Fibroblast of skin of back (primary cell): Measurements from ENCODE around the gene DRGX. TPM values are rescaled to one million over a fixed set of nuclear protein-coding genes. Genes with fewer than 3 reads are reported as not detected.

ENCODE experiments used
- DNase-seq: peaks from one replicate; pipeline ENCODE4 v3.0.0-alpha.2; 2013
- polyA plus RNA-seq, 2 experiments: library from polyadenylated mRNA; unstranded; fragments of 120-200 nt; gene quantifications; one replicate each; pipeline ENCODE4 v1.2.1, GENCODE V29; 2013; ENCODE audit not compliant: insufficient read length in 2 of 2

DRGX gene
- polyA plus RNA-seq (2013, experiment 1 of 2; ENCODE audit: insufficient read length), result not detected
- polyA plus RNA-seq (2013, experiment 2 of 2; ENCODE audit: insufficient read length), result not detected

GRCh38 chr10:49395741-49396665 is at the start of gene DRGX:
TSS of gene DRGX (minus strand) at chr10:49396089. CDS start at chr10:49395440, 649 bp downstream.
- DNase-seq, result no peak

- no peak for DNase-seq
Observed at GRCh38 chr10:49444349-49444748, 48.5 kb upstream of the DRGX start.

- DNase-seq, result no peak
Observed at GRCh38 chr10:49442863-49443262, 47.0 kb upstream of the DRGX start.

GRCh38 chr10:49441488-49442476 is 45.9 kb upstream of the DRGX start:
- no peak for DNase-seq

- no peak for DNase-seq
Observed at GRCh38 chr10:49435225-49435624, 39.3 kb upstream of the DRGX start.

GRCh38 chr10:49433069-49433468 is 37.2 kb upstream of the DRGX start:
- DNase-seq, result no peak

- DNase-seq, result no peak
Observed at GRCh38 chr10:49431426-49431825, 35.5 kb upstream of the DRGX start.

GRCh38 chr10:49429458-49429857 is 33.6 kb upstream of the DRGX start:
- DNase-seq, result no peak

- DNase-seq, result no peak
Observed at GRCh38 chr10:49426490-49427360, 30.8 kb upstream of the DRGX start.

GRCh38 chr10:49419005-49419404 is 23.1 kb upstream of the DRGX start:
- DNase-seq, result no peak

- DNase-seq, result no peak
Observed at GRCh38 chr10:49418328-49418727, 22.4 kb upstream of the DRGX start.

GRCh38 chr10:49418053-49418326 is 22.1 kb upstream of the DRGX start:
- no peak for DNase-seq

- DNase-seq, result no peak
Observed at GRCh38 chr10:49417311-49418052, 21.6 kb upstream of the DRGX start.

- DNase-seq, result no peak
Observed at GRCh38 chr10:49415846-49416245, 20.0 kb upstream of the DRGX start.

GRCh38 chr10:49415109-49415508 is 19.2 kb upstream of the DRGX start:
- no peak for DNase-seq

GRCh38 chr10:49414496-49414895 is 18.6 kb upstream of the DRGX start:
- DNase-seq, result no peak

- DNase-seq, result no peak
Observed at GRCh38 chr10:49412571-49412970, 16.7 kb upstream of the DRGX start.

- DNase-seq, result no peak
Observed at GRCh38 chr10:49410365-49411074, 14.6 kb upstream of the DRGX start.

- no peak for DNase-seq
Observed at GRCh38 chr10:49409755-49410154, 13.9 kb upstream of the DRGX start.

GRCh38 chr10:49408519-49409306 is 12.8 kb upstream of the DRGX start:
- DNase-seq, result no peak
